Activated CD4-positive, alpha-beta T cell treated with anti-CD3 and anti-CD28 coated beads, Interleukin-2, amount 50 U/mL, for 1 hour (primary cell): ENCODE results near the gene PXDN.
"Not testable (repeated sequence)": the region's sequence is repeated elsewhere in the genome, so short reads cannot be mapped to it uniquely, and the experiment has no call there.

Source experiments
- DNase-seq: peaks from one replicate; pipeline ENCODE4 v3.0.0-alpha.2; 2020

The PXDN gene

DNA sequence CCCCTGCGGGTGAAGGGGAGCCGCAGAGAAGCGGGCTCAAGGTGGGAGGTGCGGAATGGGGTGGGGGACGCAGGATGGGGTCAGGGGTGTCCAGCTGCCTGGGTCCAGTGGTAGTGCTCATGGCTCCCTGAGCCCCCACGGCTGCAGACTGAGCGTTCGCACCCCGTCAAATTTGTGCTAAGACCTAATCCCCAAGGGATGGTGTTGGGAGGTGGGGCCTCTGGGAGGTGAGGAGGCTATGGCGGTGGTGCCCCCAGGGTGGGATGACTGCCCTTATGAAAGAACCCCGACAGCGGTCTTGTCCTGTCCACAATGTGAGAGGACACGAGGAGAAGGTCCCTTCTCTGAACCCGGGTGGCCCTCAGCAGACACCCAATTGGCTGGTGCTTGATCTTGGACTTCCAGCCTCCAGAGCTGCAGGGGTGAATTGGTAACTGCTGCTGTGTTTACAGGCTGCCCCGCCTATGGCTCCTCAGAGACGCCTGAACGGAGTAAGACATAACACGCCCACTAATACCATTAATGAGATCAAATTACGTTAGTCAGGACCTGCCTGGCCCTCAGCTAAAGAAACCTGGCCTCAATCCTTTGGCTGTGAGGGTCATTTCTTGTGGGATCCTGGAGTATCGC lies 42.6 kb downstream of the PXDN start:
- no peak for DNase-seq

GRCh38 chr2:1701020-1701419 lies 43.3 kb downstream of the PXDN start:
- no peak for DNase-seq

- not testable (repeated sequence) for DNase-seq
Measured at GRCh38 chr2:1700427-1700826, 43.9 kb downstream of the PXDN start.

- no peak for DNase-seq
Measured at GRCh38 chr2:1698188-1698945, 45.9 kb downstream of the PXDN start.

GRCh38 chr2:1697601-1698000 lies 46.7 kb downstream of the PXDN start:
- DNase-seq, result no peak

DNA sequence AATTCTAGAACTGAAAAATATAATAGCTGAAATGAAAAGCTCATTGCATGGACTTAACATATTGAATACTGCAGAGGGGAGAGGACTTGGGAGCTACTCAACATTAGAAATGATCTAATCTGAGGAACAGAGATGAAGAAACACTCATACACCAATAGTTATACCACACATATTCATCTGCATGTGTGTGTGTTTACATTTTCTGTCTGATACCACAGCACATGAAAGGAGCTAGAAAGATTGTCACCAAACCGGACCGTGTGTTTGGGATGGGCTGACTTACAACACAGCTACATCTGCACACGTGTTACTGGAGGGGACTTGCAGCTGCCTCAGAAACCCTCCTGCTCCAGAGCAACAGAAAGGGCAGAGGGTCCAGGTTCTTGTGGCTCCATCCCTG lies 47.8 kb downstream of the PXDN start:
- no peak for DNase-seq

GRCh38 chr2:1694371-1695271 lies 49.7 kb downstream of the PXDN start:
- no peak for DNase-seq

GRCh38 chr2:1693723-1694122 lies 50.6 kb downstream of the PXDN start:
- DNase-seq, result no peak

DNA sequence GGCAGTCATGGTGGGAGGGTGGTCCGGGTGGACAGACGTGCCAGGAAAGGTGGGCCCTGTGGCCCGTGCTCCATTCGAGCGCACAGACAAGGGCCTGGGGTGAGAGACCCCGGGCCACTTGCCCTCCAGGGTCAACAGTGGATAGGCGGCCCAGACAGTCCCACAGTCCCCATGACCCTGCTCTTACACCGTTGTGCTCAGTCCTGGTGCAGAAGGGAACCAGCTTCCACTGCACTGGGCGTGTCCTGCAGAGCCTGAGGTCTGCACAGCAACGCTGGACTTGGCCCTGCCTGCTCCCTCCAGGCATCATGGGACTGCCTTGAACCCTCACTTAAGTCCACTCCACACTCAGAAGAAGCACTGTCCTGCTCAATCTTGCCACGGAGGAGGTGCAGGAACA lies 52.0 kb downstream of the PXDN start:
- DNase-seq, result no peak

DNA sequence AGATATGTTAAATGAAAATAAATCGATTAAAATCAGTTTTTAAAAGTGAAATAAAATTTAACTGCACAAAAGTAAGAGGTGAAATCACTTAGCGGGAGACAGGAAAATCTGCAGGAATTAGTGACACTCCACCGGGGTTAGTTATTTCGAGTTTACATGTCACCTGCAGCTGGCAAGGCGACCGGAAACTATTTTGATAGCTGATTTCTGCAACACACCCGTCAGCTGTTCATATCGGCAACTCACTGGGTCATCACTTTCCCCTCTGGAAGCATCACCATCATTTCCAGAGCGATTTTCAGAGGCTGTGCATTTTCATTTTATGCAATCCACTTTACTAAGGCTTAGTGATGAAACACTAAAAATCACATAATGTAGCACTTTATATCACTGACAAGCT lies 52.9 kb downstream of the PXDN start:
- no peak for DNase-seq

DNA sequence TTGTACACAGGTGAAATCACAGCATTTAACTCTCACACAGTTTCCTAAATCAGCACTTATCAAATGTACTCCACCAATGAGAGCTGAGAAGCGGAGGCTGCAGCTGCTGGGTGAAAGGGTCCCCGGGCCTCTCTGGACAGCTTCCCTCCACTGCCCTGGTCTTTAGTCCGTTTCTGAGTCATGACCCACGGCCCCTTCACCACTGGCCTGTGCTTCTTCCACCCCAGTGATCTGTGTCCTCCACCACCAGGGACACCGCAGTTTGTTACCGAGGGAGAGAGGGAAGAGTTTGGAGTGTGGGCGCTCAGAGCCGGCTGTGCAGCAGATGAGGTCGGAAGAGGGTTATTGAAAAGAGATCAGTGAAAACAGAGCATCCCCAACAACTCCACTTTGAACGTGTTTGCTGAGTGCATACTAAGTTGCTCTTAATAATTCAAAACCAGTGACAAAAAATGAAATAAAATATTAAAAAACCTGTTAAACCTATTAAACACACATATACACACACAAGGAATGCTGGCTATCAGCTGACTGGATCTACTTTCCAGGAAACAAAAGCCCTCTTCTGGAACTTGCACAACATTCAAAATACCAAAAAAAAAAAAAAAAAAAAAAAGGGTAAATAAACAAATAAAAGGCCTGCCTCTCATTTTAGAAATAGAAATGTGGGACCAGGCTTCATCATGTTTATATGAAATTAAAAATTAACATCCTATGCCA lies 54.1 kb downstream of the PXDN start:
- no peak for DNase-seq

GRCh38 chr2:1688859-1689258 lies 55.5 kb downstream of the PXDN start:
- no peak for DNase-seq

GRCh38 chr2:1688161-1688560 lies 56.2 kb downstream of the PXDN start:
- no peak for DNase-seq

DNA sequence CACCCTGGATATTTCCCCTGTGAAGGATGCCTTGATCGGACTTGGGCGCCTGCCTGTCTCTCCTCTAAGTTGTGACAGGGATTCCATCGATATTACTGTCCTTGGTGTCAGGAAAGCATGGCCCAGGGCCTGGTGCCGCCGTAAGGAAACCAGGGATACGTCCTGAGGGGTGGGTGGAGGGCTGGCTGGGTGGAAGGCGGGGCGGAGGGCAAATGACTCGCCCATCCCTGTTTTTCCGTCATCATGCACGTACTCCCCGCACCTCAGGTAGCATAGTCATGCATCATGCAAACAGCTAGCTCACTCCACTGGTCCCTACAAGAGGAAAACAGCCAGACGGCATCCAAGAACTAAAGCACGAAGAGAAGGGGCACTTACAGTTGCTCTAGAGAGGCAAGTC lies 57.1 kb downstream of the PXDN start:
- DNase-seq, result no peak

- DNase-seq, result no peak
Measured at GRCh38 chr2:1686784-1687105, 57.6 kb downstream of the PXDN start.

DNA sequence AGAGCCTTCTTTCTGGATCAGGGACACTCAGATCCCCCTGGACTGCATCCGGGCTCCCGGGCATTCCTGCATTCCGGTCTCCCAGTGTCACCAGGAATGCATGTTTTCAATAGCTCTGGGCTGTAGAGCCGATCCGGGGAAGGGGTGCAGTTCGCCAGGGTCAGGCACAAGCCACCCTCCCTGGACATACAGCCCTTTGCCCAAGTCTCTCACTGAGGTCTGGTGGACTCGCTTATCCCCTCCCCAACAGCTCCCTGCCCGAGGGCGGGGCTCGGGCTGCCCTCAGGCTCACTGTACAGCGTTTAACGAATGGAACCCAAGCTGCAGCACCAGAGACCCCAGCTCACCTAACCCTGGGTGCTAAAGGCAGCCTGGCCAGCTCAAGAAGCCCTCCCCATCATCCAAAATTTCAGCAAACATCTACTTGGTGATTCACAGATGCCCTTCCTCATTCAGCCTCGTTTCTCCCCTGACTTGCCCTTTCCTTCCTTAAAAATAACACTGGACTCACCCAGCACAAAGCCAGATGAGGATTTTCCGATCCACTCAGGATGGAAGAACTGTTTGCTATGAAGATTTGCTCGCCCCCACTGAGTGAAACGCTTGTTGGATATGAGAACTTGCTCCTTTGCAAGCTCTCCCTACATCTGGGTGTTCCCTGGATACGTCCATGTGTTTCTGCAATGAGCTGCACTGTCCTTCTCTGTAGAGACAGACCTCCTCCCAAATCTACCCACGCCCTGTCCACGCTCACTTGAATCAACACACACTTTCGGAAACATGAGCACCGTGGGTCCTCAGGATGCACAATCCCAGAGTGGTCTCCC lies 58.1 kb downstream of the PXDN start:
- DNase-seq, result no peak

- no peak for DNase-seq
Measured at GRCh38 chr2:1685078-1685956, 59.0 kb downstream of the PXDN start.

GRCh38 chr2:1683297-1683696 lies 61.0 kb downstream of the PXDN start:
- no peak for DNase-seq

GRCh38 chr2:1682181-1682440 lies 62.2 kb downstream of the PXDN start:
- no peak for DNase-seq

DNA sequence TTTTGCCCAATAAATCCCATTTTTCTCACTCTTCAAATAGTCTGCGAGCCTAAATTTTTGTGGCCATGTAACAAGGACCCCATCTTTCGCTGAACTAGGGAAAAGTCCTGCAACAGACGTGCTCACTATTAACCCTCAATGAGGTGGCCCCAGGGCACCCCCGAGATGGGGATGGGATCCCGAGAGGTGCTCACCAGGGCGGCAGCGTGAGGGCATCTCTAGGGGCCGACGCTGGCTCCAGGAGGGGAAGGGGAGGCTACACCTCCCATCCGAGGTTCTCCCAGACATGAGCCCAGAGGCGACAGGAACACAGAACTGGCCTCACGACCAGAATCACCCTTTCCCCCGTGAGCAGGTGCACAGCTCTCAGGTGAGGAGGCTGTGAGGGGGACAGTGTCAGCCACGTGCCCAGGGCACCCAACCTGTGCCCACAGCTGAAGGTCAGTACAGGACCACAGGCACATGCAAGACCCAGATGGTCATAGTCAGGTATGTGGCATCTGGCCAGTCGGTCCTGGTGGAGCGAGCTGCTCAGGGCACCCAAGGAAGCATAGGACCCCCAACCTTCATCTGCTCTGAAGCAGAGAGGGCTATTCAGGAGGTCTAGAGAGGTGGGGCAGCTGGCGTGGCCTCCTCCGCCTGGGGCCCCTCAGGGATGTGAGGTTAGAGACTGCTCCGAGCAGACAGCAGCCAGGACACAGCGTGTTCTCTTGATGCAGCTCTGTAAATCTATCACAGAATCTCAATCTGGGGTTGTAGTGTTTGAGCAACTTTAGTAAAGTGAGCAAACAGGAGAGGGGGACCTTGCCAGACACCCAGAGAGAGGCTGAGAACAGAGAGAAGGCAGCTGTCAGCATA lies 62.8 kb downstream of the PXDN start:
- no peak for DNase-seq

GRCh38 chr2:1681017-1681318 lies 63.3 kb downstream of the PXDN start:
- DNase-seq, result no peak
